NCI-H1436 treated with DMSO at 0.1 percent for 48 hours (cell line): ENCODE results near the gene IMPA2.
"Not testable (repeated sequence)": the region's sequence is repeated elsewhere in the genome, so short reads cannot be mapped to it uniquely, and the experiment has no call there.

Experiments used
- DNase-seq: peaks from one replicate; lab custom pipeline; 2025; lab: John Stamatoyannopoulos, UW

The IMPA2 gene

DNA sequence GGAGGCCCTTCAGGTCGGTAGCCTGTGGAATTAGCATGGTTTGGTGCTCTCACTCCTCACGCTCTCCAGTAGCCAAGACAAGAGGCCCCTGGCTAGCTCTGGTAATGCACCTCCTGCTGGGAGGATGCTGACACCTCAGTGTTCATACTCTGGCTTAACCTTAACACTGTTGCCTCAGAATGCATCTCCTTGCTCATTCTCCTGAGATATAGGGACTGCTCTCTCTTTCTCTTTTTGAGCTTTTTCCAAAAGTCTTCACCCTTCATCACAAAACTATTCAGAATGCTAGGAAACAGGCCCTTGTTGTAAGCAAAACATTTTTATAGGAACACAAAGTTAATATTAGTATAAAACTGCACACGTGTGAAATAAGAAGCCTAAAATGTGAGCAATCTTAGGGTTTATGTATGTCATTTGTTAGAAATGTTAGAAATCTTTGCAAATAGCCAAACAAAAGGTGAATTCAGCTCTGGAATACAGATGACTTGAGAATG, 17.3 kb upstream of the IMPA2 start:
- DNase-seq: no peak

GRCh38 chr18:11969904-11970835, 11.1 kb upstream of the IMPA2 start:
- no peak for DNase-seq

- not testable (repeated sequence) for DNase-seq
Observed at GRCh38 chr18:11970836-11971226, 10.5 kb upstream of the IMPA2 start.

DNA sequence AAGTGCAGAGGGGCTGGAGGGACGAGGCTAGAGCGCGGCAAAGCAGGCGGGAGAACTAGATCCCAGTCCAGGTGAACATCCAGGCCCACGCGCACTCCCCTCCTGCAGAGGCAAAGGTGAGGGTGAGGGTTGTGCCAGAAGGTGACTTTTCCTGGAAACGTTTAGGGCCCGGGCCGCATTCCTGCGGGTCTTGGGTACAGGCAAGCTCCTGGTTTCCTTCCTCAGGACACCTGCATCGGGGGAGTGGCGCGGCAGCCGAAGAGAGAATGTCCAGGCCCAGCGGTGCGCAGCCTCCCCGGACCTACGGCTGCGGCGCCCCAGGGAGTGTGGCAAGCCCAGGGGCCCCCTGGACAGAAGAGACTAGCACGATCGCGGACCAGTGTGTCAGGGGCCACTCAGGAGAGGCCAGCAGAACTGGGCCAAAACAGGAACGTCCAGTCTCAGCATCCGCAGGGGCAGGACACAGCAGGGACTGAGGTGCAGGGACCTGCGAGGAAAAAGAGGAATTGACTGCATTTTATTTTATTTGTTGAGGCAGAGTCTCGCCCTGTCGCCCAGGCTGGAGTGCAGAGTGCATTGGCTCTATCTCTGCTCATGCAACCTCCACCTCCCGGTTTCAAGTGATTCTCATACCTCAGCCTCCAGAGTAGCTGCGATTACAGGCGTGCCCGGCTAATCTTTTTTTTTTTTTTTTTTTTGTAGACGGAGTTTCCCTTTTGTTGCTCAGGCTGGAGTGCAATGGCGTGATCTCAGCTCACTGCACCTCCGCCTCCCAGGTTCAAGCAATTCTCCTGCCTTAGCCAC, 8.7 kb upstream of the IMPA2 start:
- DNase-seq: no peak

- DNase-seq: no peak
Observed at GRCh38 chr18:11974741-11975325, 6.5 kb upstream of the IMPA2 start.

DNA sequence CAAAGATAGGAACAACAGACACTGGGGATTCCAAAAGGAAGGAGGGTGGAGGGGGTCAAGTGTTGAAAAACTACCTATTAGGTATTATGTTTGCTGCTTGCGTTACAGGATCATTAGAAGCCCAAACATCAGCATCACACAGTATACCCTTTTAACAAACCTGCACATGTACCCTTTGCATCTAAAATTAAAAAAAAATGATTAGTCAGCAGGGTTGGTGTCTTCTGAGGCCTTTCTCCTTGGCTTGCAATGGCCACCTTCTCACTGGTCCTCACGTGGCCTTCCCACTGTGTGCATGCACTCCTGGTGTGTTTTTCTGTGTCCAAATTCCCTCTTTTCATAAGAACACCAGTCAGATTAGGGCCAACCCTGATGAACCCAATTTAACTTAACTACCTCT, 5.6 kb upstream of the IMPA2 start:
- no peak for DNase-seq

GRCh38 chr18:11976315-11977152, 4.8 kb upstream of the IMPA2 start:
- no peak for DNase-seq

DNA sequence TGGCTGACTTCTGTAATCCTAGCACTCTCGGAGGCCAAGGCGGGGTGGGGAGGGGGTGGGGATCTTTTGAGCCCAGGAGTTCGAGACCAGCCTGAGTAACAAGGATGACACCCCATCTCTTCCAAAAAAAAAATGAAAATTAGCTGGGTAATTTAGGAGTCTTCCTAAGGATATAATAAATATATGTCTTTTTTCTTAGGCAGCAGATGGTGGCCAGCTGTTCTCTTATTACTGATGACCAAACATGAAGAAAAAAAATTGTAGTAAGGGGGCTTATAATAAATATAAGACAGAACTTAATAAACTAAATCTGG, 4.2 kb upstream of the IMPA2 start:
- no peak for DNase-seq

DNA sequence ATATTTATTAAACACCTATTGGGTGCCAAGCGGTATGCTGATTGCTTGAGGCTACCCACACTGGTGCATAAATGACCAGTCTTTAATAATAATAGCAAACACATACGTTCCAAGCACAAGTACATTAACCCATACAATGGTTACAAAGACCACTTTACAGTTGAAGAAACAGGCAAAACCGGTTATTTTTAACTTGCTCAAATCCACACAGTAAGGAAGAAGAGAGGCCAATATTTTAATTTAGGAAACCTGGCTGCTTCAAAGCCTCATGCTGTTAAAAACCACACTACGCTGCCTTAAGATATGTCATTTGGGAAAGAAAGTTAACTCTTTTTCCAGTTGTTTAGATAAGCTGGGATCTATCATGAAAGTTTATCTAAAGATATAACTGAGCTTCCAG, 2.4 kb upstream of the IMPA2 start:
- no peak for DNase-seq

- DNase-seq: no peak
Observed at GRCh38 chr18:11980163-11980493, 1.2 kb upstream of the IMPA2 start.

- peak; percentile 77 for DNase-seq
Observed at GRCh38 chr18:11980494-11981191, 664 bp upstream of the IMPA2 start.

DNA sequence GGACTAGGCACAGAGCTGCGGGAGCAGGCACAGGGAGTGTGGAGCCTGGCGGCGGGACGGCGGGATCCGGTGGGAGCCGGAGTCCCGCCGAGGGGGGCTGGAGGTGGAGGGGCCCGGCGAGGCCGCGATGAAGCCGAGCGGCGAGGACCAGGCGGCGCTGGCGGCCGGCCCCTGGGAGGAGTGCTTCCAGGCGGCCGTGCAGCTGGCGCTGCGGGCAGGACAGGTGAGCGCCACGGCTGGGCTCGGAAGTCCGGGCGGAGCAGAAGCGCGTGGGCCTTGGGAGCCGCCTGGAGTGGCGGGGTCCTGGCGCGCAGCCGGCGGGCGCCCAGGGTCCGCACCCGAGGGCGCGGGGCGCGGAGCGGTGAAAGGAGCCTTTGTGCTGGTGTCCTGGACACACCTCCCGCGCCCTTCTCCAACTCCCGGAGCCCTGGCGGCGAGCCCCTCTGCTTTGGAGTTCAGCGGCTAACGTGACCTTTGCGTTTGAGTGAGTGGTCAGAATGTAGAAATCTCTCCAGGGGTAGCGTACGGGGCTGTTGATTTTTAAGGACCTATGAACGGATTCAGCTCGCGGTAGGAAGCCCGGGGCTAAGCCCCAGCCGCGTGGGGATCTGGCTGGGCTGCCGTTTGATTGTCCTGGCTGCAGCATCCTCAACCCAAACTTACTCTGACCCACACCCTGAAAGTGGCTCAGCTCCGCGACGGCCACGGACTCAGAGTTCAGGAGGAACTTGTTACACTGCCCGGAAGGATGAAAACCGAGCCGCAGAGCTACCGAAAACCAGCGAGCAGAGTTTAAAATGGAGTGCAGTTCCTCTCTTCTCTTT, 448 bp downstream of the IMPA2 start:
- DNase-seq: no peak

DNA sequence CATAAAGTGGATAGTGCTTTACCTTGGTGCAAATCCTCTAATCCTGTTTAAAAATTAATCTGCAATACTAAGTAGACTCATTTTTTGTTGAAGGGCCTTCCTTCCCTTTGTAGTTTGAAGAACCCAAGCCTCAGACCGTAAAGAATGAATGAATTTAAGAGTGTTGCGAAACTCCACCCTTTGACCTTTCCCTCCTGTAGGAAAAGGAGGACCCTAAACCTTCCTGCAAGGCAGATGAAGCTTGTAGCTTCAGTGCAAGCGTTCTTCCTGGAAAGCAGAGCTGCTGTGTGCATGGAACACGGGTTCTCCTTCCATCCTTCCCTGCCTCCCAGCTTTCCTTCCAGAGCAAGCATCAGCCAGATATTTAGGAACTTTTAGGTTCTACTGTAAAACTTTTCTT, 1.7 kb downstream of the IMPA2 start:
- no peak for DNase-seq

GRCh38 chr18:11983592-11983991, 2.3 kb downstream of the IMPA2 start:
- DNase-seq: no peak

GRCh38 chr18:11984091-11984490, 2.8 kb downstream of the IMPA2 start:
- no peak for DNase-seq

GRCh38 chr18:11985586-11985985, 4.3 kb downstream of the IMPA2 start:
- no peak for DNase-seq

DNA sequence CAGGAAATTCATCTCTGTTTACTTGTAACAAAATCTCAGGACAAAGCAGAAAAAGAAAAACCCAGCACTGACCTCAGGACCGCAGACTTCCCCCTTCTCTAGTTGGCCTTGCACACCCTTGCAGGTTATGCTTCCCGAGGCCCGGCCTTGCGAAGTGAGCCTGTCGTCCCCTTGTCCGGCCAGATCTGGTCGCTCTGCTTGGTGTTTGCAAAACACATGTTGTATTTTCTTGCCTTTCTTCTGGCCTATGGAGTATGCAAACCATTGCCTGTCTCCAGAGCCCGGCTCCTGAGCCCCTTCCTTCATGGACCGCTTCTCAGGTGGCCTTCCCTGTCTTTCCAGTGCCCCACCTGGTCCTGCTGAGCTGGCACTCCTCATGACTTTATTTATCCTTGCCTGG, 4.8 kb downstream of the IMPA2 start:
- no peak for DNase-seq

- DNase-seq: no peak
Observed at GRCh38 chr18:11987527-11987926, 6.2 kb downstream of the IMPA2 start.

GRCh38 chr18:11989174-11989573, 7.9 kb downstream of the IMPA2 start:
- no peak for DNase-seq

GRCh38 chr18:11989966-11990380, 8.7 kb downstream of the IMPA2 start:
- DNase-seq: no peak
